OCI-LY3 (cell line): ENCODE data around the gene CYP1B1.
"Not testable (repeated sequence)": the region's sequence is repeated elsewhere in the genome, so short reads cannot be mapped to it uniquely, and the experiment has no call there.

Source experiments
- H2AFZ ChIP-seq: fragments of 200-600, 300-600 bp; shearing (Covaris generic); 2 replicates; pipeline ENCODE4 v1.6.0; 2014; ENCODE audit warnings: antibody characterized with exemption, low read depth, low read length
- H3K27ac ChIP-seq: fragments of 200-600, 300-600 bp; sonication (generic); 2 replicates; pipeline ENCODE4 v1.5.1; 2014; ENCODE audit warnings: mild to moderate bottlenecking, low read length, moderate library complexity, mixed read lengths
- H3K27me3 ChIP-seq: fragments of 200-600, 300-600 bp; sonication (generic); 2 replicates; pipeline ENCODE4 v1.6.1; 2014; ENCODE audit warnings: low read depth, low read length, mixed read lengths
- H3K36me3 ChIP-seq: fragments of 200-600, 300-600 bp; sonication (generic); replicated peaks from 2 replicates; pipeline ENCODE3; 2014; ENCODE audit warnings: low read depth, low read length, mixed read lengths
- H3K4me1 ChIP-seq: fragments of 300-600, 200-600 bp; sonication (generic); 2 replicates; pipeline ENCODE4 v1.6.1; 2014; ENCODE audit warnings: low read length, mixed read lengths
- H3K4me2 ChIP-seq: fragments of 200-600, 300-600 bp; sonication (generic); 2 replicates; pipeline ENCODE4 v1.6.1; 2014; ENCODE audit warnings: low read length, mixed read lengths
- H3K4me3 ChIP-seq: fragments of 300-600, 200-600 bp; sonication (generic); 2 replicates; pipeline ENCODE4 v1.5.1; 2014; ENCODE audit warnings: antibody characterized with exemption, mild to moderate bottlenecking, low read length, moderate library complexity
- H3K79me2 ChIP-seq: fragments of 300-600, 200-600 bp; shearing (Covaris generic); 2 replicates; pipeline ENCODE4 v1.6.1; 2014; ENCODE audit warnings: mild to moderate bottlenecking, low read length, mixed read lengths
- H3K9ac ChIP-seq: fragments of 300-600, 200-600 bp; shearing (Covaris generic); 2 replicates; pipeline ENCODE4 v1.6.0; 2014; ENCODE audit warnings: mild to moderate bottlenecking, low read length, moderate library complexity
- H3K9me3 ChIP-seq: fragments of 200-600, 300-600 bp; shearing (Covaris generic); 2 replicates; pipeline ENCODE4 v1.6.1; 2014; ENCODE audit warnings: low read length, mixed read lengths; ENCODE audit not compliant: insufficient read depth
- H4K20me1 ChIP-seq: fragments of 200-600, 300-600 bp; sonication (generic); 2 replicates; pipeline ENCODE4 v1.6.1; 2016; ENCODE audit warnings: low read length, mixed read lengths; ENCODE audit not compliant: insufficient read depth
- EZH2phosphoT487 ChIP-seq: fragments of 200-600 bp; shearing (Covaris generic); IDR thresholded peaks from 2 replicates; pipeline ENCODE4 v1.6.1; 2018; ENCODE audit warnings: antibody characterized with exemption, mixed run types, low read depth
- TF ChIP-seq, protein P1 (sequence below): fragments of 200-600, 300-600 bp; sonication (generic); IDR thresholded peaks from 2 replicates; pipeline ENCODE4 v1.5.1; 2014; ENCODE audit warnings: antibody characterized with exemption, low read length, low read depth

Gene CYP1B1

DNA sequence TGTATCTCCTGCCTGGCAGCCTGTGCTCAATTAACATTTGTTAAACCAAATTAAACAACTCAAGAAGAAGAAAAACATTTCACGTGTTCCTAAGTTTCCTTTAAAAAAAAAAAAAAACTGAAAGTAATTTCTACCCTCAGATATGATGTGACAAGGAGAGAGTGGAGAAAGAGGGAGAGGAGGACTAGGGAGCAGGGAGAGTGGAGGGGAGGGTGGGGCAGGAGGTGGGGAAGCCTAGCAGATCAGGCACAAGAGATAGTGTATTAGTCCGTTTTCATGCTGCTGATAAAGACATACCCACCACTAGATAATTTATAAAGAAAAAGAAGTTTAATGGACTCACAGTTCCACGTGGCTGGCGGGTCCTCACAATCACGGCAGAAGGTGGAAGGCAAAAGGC is 46.4 kb downstream of the CYP1B1 start:
- Histone ChIP-seq H3K9ac (no peak overlapping the region), H3K4me1 (no peaks in the 10 kb centered on the region), H3K36me3 (no peaks in the 10 kb centered on the region), H4K20me1 (no peaks in the 10 kb centered on the region), H3K4me3 (no peak overlapping the region), H3K27ac (no peak overlapping the region), H2AFZ (no peak overlapping the region), H3K79me2 (no peaks in the 10 kb centered on the region), H3K27me3 (no peaks in the 10 kb centered on the region), H3K9me3 (no peaks in the 10 kb centered on the region), H3K4me2 (no peak overlapping the region)
- TF ChIP-seq, protein P1, sequence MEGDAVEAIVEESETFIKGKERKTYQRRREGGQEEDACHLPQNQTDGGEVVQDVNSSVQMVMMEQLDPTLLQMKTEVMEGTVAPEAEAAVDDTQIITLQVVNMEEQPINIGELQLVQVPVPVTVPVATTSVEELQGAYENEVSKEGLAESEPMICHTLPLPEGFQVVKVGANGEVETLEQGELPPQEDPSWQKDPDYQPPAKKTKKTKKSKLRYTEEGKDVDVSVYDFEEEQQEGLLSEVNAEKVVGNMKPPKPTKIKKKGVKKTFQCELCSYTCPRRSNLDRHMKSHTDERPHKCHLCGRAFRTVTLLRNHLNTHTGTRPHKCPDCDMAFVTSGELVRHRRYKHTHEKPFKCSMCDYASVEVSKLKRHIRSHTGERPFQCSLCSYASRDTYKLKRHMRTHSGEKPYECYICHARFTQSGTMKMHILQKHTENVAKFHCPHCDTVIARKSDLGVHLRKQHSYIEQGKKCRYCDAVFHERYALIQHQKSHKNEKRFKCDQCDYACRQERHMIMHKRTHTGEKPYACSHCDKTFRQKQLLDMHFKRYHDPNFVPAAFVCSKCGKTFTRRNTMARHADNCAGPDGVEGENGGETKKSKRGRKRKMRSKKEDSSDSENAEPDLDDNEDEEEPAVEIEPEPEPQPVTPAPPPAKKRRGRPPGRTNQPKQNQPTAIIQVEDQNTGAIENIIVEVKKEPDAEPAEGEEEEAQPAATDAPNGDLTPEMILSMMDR: no peak
- TF ChIP-seq EZH2phosphoT487: no peak

DNA sequence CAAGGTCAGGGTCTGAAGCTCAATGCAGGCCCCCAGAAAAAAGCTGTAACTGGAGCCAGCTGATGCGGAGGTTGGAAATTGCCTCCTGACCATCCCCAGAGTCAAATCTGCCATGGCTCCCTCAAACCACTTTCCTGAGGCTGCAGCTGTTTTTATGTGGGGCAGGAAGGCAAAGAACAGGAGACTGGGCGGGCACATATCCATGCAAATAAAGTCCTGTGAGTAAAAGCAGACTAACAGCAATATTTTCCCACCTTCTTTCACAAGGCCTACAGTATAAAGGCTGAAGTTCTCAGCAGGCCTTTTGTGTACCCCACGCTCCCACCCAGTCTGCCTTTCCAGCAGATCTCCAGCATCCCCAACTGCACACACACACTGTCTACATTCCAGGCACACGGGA is 47.1 kb downstream of the CYP1B1 start:
- Histone ChIP-seq H3K36me3 (no peaks in the 10 kb centered on the region), H3K4me1 (no peaks in the 10 kb centered on the region), H3K27ac (no peak overlapping the region), H3K27me3 (no peaks in the 10 kb centered on the region), H3K4me2 (no peak overlapping the region), H4K20me1 (no peaks in the 10 kb centered on the region), H2AFZ (no peak overlapping the region), H3K4me3 (no peak overlapping the region), H3K9ac (no peak overlapping the region), H3K79me2 (no peaks in the 10 kb centered on the region), H3K9me3 (no peaks in the 10 kb centered on the region)
- no peak for TF ChIP-seq EZH2phosphoT487
- TF ChIP-seq, protein P1: no peak

DNA sequence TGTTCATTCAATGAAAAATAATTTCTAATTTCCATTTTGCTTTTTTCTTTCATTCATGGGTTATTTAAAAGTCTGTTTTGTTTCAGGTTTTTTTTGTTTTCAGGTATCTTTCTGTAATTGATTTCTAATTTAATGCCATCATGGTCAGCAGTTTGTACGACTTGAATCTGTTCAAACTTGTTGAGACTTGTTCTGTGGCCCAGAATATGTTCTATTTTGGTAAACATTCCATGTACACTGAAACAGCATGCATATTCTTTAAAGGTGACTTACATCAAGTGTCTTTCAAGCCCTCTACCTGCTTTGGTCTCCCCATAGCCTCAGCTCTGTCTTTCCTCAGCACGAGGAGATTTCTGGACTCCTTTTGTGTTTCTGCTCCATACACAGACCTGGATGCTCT is 49.1 kb downstream of the CYP1B1 start:
- TF ChIP-seq, protein P1: no peak
- no peak for TF ChIP-seq EZH2phosphoT487
- Histone ChIP-seq H3K79me2 (no peaks in the 10 kb centered on the region), H2AFZ (no peak overlapping the region), H3K4me1 (no peaks in the 10 kb centered on the region), H3K27ac (no peak overlapping the region), H3K4me2 (no peak overlapping the region), H3K36me3 (no peaks in the 10 kb centered on the region), H3K4me3 (no peak overlapping the region), H3K27me3 (no peaks in the 10 kb centered on the region), H4K20me1 (no peaks in the 10 kb centered on the region), H3K9ac (no peak overlapping the region), H3K9me3 (no peaks in the 10 kb centered on the region)

DNA sequence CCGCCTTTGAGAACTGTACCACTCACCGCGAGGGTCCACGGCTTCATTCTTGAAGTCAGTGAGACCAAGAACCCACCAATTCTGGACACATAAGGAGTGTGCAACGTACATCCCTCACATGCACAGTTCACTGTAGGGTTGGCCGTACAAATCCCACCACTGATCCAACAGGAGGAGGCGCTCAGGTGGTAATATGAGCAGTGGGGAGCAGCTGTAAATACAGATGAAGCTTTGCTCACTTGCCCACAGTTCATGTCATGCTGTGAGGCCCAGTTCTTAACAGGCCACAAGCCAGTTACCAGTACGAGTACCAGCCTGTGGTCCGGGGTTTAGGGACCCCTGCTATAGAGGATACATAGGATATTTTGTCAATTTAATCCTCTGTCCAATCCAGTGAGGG is 54.4 kb downstream of the CYP1B1 start:
- Histone ChIP-seq H3K4me2 (no peak overlapping the region), H2AFZ (no peak overlapping the region), H3K4me3 (no peak overlapping the region), H3K36me3 (no peaks in the 10 kb centered on the region), H4K20me1 (no peaks in the 10 kb centered on the region), H3K27ac (no peak overlapping the region), H3K27me3 (no peaks in the 10 kb centered on the region), H3K9ac (no peak overlapping the region), H3K79me2 (no peaks in the 10 kb centered on the region), H3K4me1 (no peaks in the 10 kb centered on the region), H3K9me3 (no peaks in the 10 kb centered on the region)
- TF ChIP-seq, protein P1: no peak
- no peak for TF ChIP-seq EZH2phosphoT487

DNA sequence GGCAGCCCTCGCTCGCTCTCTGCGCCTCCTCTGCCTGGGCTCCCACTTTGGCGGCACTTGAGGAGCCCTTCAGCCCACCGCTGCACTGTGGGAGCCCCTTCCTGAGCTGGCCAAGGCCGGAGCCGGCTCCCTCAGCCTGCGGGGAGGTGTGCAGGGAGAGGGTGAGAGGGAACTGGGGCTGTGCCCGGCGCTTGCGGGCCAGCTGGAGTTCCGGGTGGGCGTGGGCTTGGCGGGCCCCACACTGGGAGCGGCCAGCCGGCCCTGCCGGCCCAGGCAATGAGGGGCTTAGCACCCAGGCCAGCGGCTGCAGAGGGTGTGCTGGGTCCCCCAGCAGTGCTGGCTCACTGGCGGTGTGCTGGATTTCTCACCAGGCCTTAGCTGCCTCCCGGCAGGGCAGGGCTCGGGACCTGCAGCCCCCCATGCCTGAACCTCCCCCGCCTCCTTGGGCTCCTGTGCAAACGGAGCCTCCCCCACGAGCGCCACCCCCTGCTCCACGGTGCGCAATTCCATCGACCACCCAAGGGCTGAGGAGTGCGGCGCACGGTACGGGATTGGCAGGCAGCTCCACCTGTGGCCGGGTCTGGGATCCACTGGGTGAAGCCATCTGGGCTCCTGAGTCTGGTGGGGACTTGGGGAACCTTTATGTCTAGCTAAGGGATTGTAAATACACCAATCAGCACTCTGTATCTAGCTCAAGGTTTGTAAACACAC is 55.4 kb downstream of the CYP1B1 start:
- not testable (repeated sequence) for H3K9me3 ChIP-seq, H3K36me3 ChIP-seq, H2AFZ ChIP-seq, H3K79me2 ChIP-seq, H4K20me1 ChIP-seq, H3K4me3 ChIP-seq, H3K4me2 ChIP-seq, H3K27me3 ChIP-seq, H3K9ac ChIP-seq, H3K27ac ChIP-seq, H3K4me1 ChIP-seq
